C4-2B (cell line): ENCODE measurements around the gene DCAF8L2.
"Not testable (repeated sequence)": the region's sequence is repeated elsewhere in the genome, so short reads cannot be mapped to it uniquely, and the experiment has no call there.

ENCODE experiments used
- H3K27ac ChIP-seq: fragments of 450-650 bp; 2 replicates; pipeline ENCODE4 v1.5.1; 2017
- ZFX ChIP-seq: fragments of 450-650 bp; IDR thresholded peaks from 2 replicates; pipeline ENCODE4 v1.6.1; 2017
- TF ChIP-seq, protein P1 (sequence below): fragments of 450-650 bp; conservative IDR thresholded peaks from 2 replicates; pipeline ENCODE4 v1.5.1; 2017; ENCODE audit warnings: mild to moderate bottlenecking

The DCAF8L2 gene

DNA sequence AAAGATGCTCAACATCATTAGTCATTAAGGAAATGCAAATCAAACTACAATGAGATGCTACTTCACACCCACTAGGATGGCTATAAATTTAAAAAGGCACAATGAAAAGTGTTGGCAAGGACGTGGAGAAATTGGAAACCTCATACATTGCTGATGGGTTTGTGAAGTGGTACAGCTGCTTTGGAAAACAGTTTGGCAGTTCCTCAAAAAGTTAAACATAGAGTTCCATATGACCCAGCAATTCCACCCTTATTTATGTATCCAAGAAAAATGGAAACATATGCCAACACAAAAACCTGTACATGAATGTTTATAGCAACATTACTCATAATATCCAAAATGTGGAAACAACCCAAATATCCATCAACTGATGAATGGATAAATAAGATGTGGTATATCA, 116.4 kb downstream of the DCAF8L2 start:
- TF ChIP-seq ZFX: no peak
- TF ChIP-seq, protein P1, sequence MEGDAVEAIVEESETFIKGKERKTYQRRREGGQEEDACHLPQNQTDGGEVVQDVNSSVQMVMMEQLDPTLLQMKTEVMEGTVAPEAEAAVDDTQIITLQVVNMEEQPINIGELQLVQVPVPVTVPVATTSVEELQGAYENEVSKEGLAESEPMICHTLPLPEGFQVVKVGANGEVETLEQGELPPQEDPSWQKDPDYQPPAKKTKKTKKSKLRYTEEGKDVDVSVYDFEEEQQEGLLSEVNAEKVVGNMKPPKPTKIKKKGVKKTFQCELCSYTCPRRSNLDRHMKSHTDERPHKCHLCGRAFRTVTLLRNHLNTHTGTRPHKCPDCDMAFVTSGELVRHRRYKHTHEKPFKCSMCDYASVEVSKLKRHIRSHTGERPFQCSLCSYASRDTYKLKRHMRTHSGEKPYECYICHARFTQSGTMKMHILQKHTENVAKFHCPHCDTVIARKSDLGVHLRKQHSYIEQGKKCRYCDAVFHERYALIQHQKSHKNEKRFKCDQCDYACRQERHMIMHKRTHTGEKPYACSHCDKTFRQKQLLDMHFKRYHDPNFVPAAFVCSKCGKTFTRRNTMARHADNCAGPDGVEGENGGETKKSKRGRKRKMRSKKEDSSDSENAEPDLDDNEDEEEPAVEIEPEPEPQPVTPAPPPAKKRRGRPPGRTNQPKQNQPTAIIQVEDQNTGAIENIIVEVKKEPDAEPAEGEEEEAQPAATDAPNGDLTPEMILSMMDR: no peak
- no peak overlapping the region for H3K27ac ChIP-seq

DNA sequence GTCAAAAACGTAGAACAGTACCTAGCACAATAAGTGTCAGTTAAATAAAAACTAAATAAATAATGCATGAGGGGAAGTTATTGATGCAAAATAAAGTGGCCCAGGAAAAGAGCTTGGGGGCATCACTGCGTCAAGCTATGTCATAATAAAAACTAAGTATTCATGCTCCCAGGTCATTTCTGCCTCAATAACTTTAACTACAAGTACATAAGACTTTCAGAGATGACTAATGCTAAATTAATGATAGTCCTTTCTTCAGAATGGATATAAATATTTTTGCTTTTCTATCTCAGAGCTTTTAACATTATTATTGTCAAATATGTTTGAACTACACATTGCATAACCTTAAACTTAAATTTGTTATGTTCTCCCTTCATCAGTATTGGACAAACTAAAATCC, 125.5 kb downstream of the DCAF8L2 start:
- TF ChIP-seq, protein P1: no peak
- TF ChIP-seq ZFX: no peak
- H3K27ac ChIP-seq: no peak overlapping the region

DNA sequence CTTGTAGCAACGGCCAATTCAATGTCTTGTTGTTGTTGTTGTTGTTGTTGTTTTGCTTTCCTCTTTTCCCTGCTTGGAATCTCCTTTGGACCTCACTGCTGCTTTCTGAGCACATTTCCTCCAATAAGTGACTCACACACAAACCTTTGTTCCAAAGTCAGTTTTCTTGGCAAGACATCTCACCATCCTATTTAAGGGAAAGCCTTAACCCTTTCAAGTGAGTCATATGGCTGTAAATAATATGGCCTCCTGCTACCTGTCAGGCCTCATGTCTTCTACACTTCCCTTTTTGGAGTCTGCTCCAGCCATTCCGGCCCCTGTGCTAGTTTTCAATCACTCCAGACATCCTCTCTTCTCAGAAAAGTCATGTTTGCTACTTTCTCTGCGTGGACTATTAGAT, 138.1 kb downstream of the DCAF8L2 start:
- H3K27ac ChIP-seq: no peak overlapping the region
- TF ChIP-seq ZFX: no peak
- TF ChIP-seq, protein P1: no peak

DNA sequence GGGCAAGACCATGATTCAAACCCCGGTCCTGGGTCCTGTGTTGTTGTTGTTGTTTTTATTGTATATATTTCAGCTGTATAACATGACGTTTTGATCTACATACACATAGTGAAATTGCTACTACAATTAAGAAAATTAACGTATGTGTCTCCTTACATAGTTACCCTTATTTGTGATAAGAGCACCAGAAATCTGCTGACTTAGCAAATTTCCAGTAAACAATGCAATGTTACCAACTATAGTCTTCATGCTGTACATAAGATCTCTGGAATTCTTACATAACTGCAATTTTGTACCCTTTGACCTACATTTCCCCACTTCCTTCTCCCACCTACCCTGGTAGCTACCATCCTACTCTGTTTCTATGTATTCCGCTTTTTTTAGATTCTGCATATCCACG, 141.8 kb downstream of the DCAF8L2 start:
- TF ChIP-seq ZFX: no peak
- TF ChIP-seq, protein P1: no peak
- H3K27ac ChIP-seq: no peak overlapping the region

DNA sequence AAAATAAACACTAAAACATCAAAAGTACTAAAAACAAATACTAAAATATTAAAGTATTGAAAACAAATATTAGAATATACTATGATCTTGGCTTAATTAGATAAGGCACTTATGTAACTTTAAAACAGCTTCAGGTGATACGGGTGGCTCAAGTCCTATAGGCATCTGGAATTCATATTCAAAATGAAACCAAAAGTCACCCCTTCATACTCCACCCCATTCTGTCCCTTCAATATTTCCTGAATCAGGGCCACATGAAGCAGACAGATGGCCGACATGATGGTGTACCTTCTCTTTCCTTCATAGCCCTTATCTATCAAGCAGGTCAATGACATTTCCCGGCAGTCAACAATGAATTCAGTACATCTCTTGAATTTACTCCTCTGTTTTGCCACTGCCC, 145.8 kb downstream of the DCAF8L2 start:
- TF ChIP-seq, protein P1: no peak
- no peak for TF ChIP-seq ZFX
- no peak overlapping the region for H3K27ac ChIP-seq

DNA sequence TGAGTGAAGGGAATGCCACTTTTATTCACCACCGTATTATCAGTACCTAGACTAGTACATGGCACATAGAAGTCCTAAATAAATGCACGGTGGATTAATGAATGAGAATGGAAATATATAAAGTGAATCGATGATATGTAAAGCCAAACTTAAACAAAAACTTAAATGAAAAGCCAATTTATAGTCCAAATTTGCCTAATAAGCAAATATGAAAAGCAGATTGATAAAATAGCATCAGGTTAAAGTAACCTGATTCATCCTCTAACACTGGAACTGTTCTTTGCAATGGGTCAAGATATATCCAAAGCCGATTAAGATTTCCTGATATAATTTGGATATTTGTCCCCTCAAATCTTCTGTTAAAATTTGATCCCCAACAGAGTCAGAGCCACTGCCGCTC, 150.8 kb downstream of the DCAF8L2 start:
- TF ChIP-seq, protein P1: no peak
- no peak for TF ChIP-seq ZFX
- H3K27ac ChIP-seq: no peak overlapping the region

DNA sequence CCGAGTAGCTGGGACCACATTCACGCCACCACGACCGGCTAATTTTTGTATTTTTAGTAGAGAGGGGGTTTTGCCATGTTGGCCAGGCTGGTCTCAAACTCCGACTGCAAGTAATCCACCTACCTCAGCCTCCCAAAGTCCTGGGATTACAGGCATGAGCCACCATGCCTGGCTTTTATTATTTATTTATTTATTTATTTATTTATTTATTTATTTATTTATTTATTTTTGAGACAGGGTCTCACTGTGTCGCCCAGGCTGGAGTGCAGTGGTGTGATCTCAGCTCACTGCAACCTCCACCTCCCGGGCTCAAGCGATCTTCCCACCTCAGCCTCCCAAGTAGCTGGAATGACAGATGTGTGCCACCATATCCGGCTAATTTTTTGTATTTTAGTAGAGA, 153.4 kb downstream of the DCAF8L2 start:
- not testable (repeated sequence) for H3K27ac ChIP-seq

DNA sequence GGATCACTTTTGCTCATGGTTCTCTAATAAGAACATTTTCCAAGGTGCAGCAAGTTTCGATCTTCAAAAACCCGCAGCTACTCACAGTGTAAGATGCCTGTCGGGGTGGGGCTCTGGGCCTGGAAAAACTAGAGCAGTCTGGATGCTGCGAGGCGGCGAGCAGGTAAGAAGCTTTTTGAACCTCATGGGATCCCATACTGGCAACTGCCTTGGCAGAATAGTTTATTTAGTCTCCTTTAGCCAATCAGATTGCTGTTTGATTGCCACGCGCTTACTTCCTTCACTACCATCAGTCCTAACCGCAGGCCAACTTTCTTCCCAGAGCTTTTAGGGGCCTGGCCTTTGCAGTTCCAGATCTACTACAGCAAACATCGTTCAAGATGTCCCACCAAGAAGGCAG, 156.4 kb downstream of the DCAF8L2 start:
- TF ChIP-seq, protein P1: no peak
- no peak for TF ChIP-seq ZFX
- no peak overlapping the region for H3K27ac ChIP-seq

DNA sequence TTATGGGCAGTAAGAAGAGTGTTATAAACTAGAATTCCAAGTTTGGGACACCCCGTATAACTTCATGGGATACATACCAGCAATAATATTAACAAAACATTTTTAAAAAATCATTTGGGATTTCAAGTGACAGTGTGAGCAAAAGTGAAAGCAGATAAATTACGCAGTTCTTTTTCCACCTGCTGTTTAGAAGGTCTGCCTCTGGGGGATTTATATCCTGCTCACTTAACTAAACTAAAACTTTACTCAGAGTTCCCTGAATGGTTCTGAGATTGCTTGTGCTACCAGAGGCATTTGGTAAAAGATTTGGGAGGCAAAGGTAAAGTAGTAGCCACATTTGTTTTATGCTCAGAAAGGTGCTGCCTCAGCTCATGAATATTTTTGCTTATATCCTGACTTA, 160.2 kb downstream of the DCAF8L2 start:
- H3K27ac ChIP-seq: not testable (repeated sequence)
